ENCODE measurements around the gene SUSD4.

DNA sequence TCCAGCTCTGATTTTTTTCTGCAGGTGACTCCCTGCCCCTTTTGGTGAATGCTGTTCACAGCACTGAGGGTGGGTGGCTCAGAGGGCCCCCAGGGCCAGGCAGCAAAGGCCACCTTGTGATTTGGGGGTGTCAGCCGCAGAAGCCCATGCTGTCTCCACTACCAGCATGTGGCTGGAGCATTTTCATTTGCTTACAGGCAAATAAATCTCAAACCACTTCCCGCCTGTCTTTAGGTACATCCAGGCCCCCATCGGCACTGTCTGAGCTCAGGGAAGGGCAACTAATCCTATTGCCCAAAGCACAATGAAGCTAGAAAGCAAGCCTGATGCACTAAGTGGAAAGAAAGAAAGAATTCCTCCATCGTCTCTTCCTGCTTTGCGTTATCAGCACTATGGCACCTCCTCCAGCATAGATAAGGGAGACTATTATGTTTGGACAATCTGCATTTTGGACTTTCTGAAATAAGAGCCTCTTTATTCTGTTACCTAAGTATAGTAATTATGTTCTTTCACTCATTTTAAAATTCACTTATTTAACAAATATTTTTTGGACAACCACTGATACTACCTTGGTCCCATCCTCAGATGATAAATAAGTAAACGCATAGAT lies 120.4 kb downstream of the SUSD4 start:
- TF ChIP-seq, protein P1, sequence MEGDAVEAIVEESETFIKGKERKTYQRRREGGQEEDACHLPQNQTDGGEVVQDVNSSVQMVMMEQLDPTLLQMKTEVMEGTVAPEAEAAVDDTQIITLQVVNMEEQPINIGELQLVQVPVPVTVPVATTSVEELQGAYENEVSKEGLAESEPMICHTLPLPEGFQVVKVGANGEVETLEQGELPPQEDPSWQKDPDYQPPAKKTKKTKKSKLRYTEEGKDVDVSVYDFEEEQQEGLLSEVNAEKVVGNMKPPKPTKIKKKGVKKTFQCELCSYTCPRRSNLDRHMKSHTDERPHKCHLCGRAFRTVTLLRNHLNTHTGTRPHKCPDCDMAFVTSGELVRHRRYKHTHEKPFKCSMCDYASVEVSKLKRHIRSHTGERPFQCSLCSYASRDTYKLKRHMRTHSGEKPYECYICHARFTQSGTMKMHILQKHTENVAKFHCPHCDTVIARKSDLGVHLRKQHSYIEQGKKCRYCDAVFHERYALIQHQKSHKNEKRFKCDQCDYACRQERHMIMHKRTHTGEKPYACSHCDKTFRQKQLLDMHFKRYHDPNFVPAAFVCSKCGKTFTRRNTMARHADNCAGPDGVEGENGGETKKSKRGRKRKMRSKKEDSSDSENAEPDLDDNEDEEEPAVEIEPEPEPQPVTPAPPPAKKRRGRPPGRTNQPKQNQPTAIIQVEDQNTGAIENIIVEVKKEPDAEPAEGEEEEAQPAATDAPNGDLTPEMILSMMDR (IDR thresholded peaks at IDR 0.05), result no peak
- TF ChIP-seq POLR2A (IDR thresholded peaks at IDR 0.05), result no peak
- TF ChIP-seq POLR2AphosphoS5 (IDR thresholded peaks at IDR 0.05), result no peak
